ENCODE measurements around the gene CC2D2B.

Gene CC2D2B

GRCh38 chr10:95935429-95935828, 27.7 kb downstream of the CC2D2B start:
- no peak for TF ChIP-seq CTCF (IDR thresholded peaks at IDR 0.05; ENCODE audit: low read depth, low read length)
- Histone ChIP-seq H3K27me3 (no peaks in the 10 kb centered on the region), H3K36me3 (no peaks in the 10 kb centered on the region), H3K9me3 (no peaks in the 10 kb centered on the region), H3K4me1 (no peaks in the 10 kb centered on the region), H3K4me3 (ENCODE audit: low read depth, low read length) (no peak overlapping the region)
- DNase-seq: no peak

- TF ChIP-seq CTCF (IDR thresholded peaks at IDR 0.05; ENCODE audit: low read depth, low read length): no peak
- Histone ChIP-seq H3K9me3 (no peaks in the 10 kb centered on the region), H3K27me3 (no peaks in the 10 kb centered on the region), H3K4me3 (ENCODE audit: low read depth, low read length) (no peak overlapping the region), H3K36me3 (no peaks in the 10 kb centered on the region), H3K4me1 (no peaks in the 10 kb centered on the region)
- no peak for DNase-seq
These were observed 33.3 kb downstream of the CC2D2B start for GRCh38 chr10:95941115-95941514.

- Histone ChIP-seq H3K4me1 (no peaks in the 10 kb centered on the region), H3K27me3 (no peaks in the 10 kb centered on the region), H3K9me3 (no peaks in the 10 kb centered on the region), H3K36me3 (no peaks in the 10 kb centered on the region), H3K4me3 (ENCODE audit: low read depth, low read length) (no peak overlapping the region)
- no peak for DNase-seq
- no peak for TF ChIP-seq CTCF (IDR thresholded peaks at IDR 0.05; ENCODE audit: low read depth, low read length)
These were observed 55.6 kb downstream of the CC2D2B start for GRCh38 chr10:95963202-95963990.

- no peaks in the 10 kb centered on the region for H3K4me1 ChIP-seq
- no peaks in the 10 kb centered on the region for H3K27me3 ChIP-seq
- TF ChIP-seq CTCF (IDR thresholded peaks at IDR 0.05; ENCODE audit: low read depth, low read length): no peak
- DNase-seq: no peak
- no peak overlapping the region for H3K4me3 ChIP-seq (ENCODE audit: low read depth, low read length)
- H3K36me3 ChIP-seq: no peaks in the 10 kb centered on the region
- H3K9me3 ChIP-seq: no peaks in the 10 kb centered on the region
These were observed 56.2 kb downstream of the CC2D2B start for GRCh38 chr10:95963991-95964389.

GRCh38 chr10:95964756-95965155, 57.0 kb downstream of the CC2D2B start:
- Histone ChIP-seq H3K27me3 (no peaks in the 10 kb centered on the region), H3K9me3 (no peaks in the 10 kb centered on the region), H3K36me3 (no peaks in the 10 kb centered on the region), H3K4me1 (no peaks in the 10 kb centered on the region), H3K4me3 (ENCODE audit: low read depth, low read length) (no peak overlapping the region)
- TF ChIP-seq CTCF (IDR thresholded peaks at IDR 0.05; ENCODE audit: low read depth, low read length): no peak
- DNase-seq: no peak

GRCh38 chr10:95976362-95977229, 68.8 kb downstream of the CC2D2B start:
- no peaks in the 10 kb centered on the region for H3K27me3 ChIP-seq
- no peaks in the 10 kb centered on the region for H3K36me3 ChIP-seq
- no peak for TF ChIP-seq CTCF (IDR thresholded peaks at IDR 0.05; ENCODE audit: low read depth, low read length)
- H3K4me3 ChIP-seq (ENCODE audit: low read depth, low read length): no peak overlapping the region
- no peaks in the 10 kb centered on the region for H3K4me1 ChIP-seq
- DNase-seq: no peak
- no peaks in the 10 kb centered on the region for H3K9me3 ChIP-seq
